HUES48 (cell line): Measurements from ENCODE around the gene USB1.

Experiments used
- H3K27ac ChIP-seq: one replicate; pipeline ENCODE4 v1.7.0; 2013; ENCODE audit warnings: low read depth, low read length, inconsistent platforms
- H3K27me3 ChIP-seq: 2 replicates; pipeline ENCODE4 v1.6.1; 2013; ENCODE audit warnings: mild to moderate bottlenecking, low read length; ENCODE audit not compliant: control insufficient read depth, insufficient read depth
- H3K36me3 ChIP-seq: 2 replicates; pipeline ENCODE4 v1.6.1; 2013; ENCODE audit warnings: low read length; ENCODE audit not compliant: control insufficient read depth, insufficient read depth
- H3K4me1 ChIP-seq: 2 replicates; pipeline ENCODE4 v1.6.1; 2013; ENCODE audit warnings: mild to moderate bottlenecking, low read length; ENCODE audit not compliant: control insufficient read depth, insufficient read depth
- H3K4me3 ChIP-seq: 2 replicates; pipeline ENCODE4 v1.5.1; 2013; ENCODE audit warnings: mild to moderate bottlenecking, low read depth, low read length
- H3K9ac ChIP-seq: 2 replicates; pipeline ENCODE4 v1.6.1; 2013; ENCODE audit warnings: mild to moderate bottlenecking, low read depth, low read length, moderate library complexity
- H3K9me3 ChIP-seq: 2 replicates; pipeline ENCODE4 v1.6.1; 2013; ENCODE audit warnings: low read length; ENCODE audit not compliant: control insufficient read depth, insufficient read depth

Gene USB1

GRCh38 chr16:58044266-58045019 lies 43.2 kb downstream of the USB1 start:
- Histone ChIP-seq H3K27ac (no peak overlapping the region), H3K4me1 (peaks cover 3% of the 10 kb centered on the region; the same call in 1 of the 2 replicates), H3K4me3 (no peak overlapping the region), H3K9ac (no peak overlapping the region), H3K27me3 (no peaks in the 10 kb centered on the region), H3K9me3 (no peaks in the 10 kb centered on the region), H3K36me3 (peaks cover 52% of the 10 kb centered on the region)

GRCh38 chr16:58045096-58045495 lies 43.9 kb downstream of the USB1 start:
- peaks cover 3% of the 10 kb centered on the region; the same call in 1 of the 2 replicates for H3K4me1 ChIP-seq
- H3K4me3 ChIP-seq, result no peak overlapping the region
- no peak overlapping the region for H3K27ac ChIP-seq
- no peaks in the 10 kb centered on the region for H3K9me3 ChIP-seq
- no peak overlapping the region for H3K9ac ChIP-seq
- H3K27me3 ChIP-seq, result no peaks in the 10 kb centered on the region
- H3K36me3 ChIP-seq, result peaks cover 46% of the 10 kb centered on the region

GRCh38 chr16:58046054-58046881 lies 45.1 kb downstream of the USB1 start:
- H3K4me1 ChIP-seq, result peaks cover 3% of the 10 kb centered on the region; the same call in 1 of the 2 replicates
- H3K27me3 ChIP-seq, result no peaks in the 10 kb centered on the region
- no peak overlapping the region for H3K9ac ChIP-seq
- no peaks in the 10 kb centered on the region for H3K9me3 ChIP-seq
- no peak overlapping the region for H3K27ac ChIP-seq
- H3K36me3 ChIP-seq, result peaks cover 34% of the 10 kb centered on the region
- H3K4me3 ChIP-seq, result no peak overlapping the region

GRCh38 chr16:58046936-58047335 lies 45.7 kb downstream of the USB1 start:
- H3K27ac ChIP-seq, result no peak overlapping the region
- peaks cover 28% of the 10 kb centered on the region for H3K36me3 ChIP-seq
- H3K4me1 ChIP-seq, result peaks cover 3% of the 10 kb centered on the region; the same call in 1 of the 2 replicates
- no peak overlapping the region for H3K9ac ChIP-seq
- no peaks in the 10 kb centered on the region for H3K9me3 ChIP-seq
- no peaks in the 10 kb centered on the region for H3K27me3 ChIP-seq
- no peak overlapping the region for H3K4me3 ChIP-seq

- Histone ChIP-seq H3K36me3 (peaks cover 20% of the 10 kb centered on the region), H3K9ac (no peak overlapping the region), H3K9me3 (no peaks in the 10 kb centered on the region), H3K4me3 (no peak overlapping the region), H3K27me3 (no peaks in the 10 kb centered on the region), H3K27ac (no peak overlapping the region), H3K4me1 (peaks cover 3% of the 10 kb centered on the region; the same call in 1 of the 2 replicates)
Measured at GRCh38 chr16:58047557-58048348, 46.5 kb downstream of the USB1 start.

GRCh38 chr16:58048494-58049231 lies 47.5 kb downstream of the USB1 start:
- peaks cover 3% of the 10 kb centered on the region; the same call in 1 of the 2 replicates for H3K4me1 ChIP-seq

GRCh38 chr16:58049232-58050185 lies 48.3 kb downstream of the USB1 start:
- Histone ChIP-seq H3K9ac (no peak overlapping the region), H3K27me3 (no peaks in the 10 kb centered on the region), H3K36me3 (peaks cover 3% of the 10 kb centered on the region), H3K9me3 (no peaks in the 10 kb centered on the region), H3K4me3 (no peak overlapping the region), H3K4me1 (peaks cover 3% of the 10 kb centered on the region; the same call in 1 of the 2 replicates), H3K27ac (no peak overlapping the region)

More at GRCh38 chr16:58048494-58049231, 47.5 kb downstream of the USB1 start:
- no peak overlapping the region for H3K9ac ChIP-seq
- H3K4me3 ChIP-seq, result no peak overlapping the region
- H3K36me3 ChIP-seq, result peaks cover 11% of the 10 kb centered on the region
- no peaks in the 10 kb centered on the region for H3K27me3 ChIP-seq
- H3K27ac ChIP-seq, result no peak overlapping the region
- no peaks in the 10 kb centered on the region for H3K9me3 ChIP-seq

- peaks cover 3% of the 10 kb centered on the region; the same call in 1 of the 2 replicates for H3K4me1 ChIP-seq
- no peaks in the 10 kb centered on the region for H3K27me3 ChIP-seq
- no peak overlapping the region for H3K27ac ChIP-seq
- H3K36me3 ChIP-seq, result no peaks in the 10 kb centered on the region
- no peak overlapping the region for H3K9ac ChIP-seq
- H3K4me3 ChIP-seq, result no peak overlapping the region
- H3K9me3 ChIP-seq, result no peaks in the 10 kb centered on the region
Measured at GRCh38 chr16:58051296-58051695, 50.1 kb downstream of the USB1 start.

- Histone ChIP-seq H3K36me3 (no peaks in the 10 kb centered on the region), H3K4me3 (no peak overlapping the region), H3K9me3 (no peaks in the 10 kb centered on the region), H3K27me3 (no peaks in the 10 kb centered on the region), H3K9ac (no peak overlapping the region), H3K4me1 (peaks cover 3% of the 10 kb centered on the region; the same call in 1 of the 2 replicates), H3K27ac (no peak overlapping the region)
Measured at GRCh38 chr16:58051821-58052603, 50.8 kb downstream of the USB1 start.
